GM18499 (cell line): ENCODE data around the gene PRR5.
"Not testable (repeated sequence)": the region's sequence is repeated elsewhere in the genome, so short reads cannot be mapped to it uniquely, and the experiment has no call there.

Source experiments
- ATAC-seq: cut with Tn5 transposase; IDR thresholded peaks from one replicate; pipeline ENCODE4 v1.9.1; 2021; ENCODE audit warnings: moderate number of reproducible peaks; ENCODE audit not compliant: insufficient read depth, unreplicated experiment

Gene PRR5

GRCh38 chr22:44671742-44672141, 30.3 kb upstream of the PRR5 start:
- no peak for ATAC-seq

GRCh38 chr22:44672632-44673031, 29.4 kb upstream of the PRR5 start:
- no peak for ATAC-seq

- no peak for ATAC-seq
Measured at GRCh38 chr22:44673406-44673805, 28.6 kb upstream of the PRR5 start.

- not testable (repeated sequence) for ATAC-seq
Measured at GRCh38 chr22:44676066-44676440, 26.0 kb upstream of the PRR5 start.

- no peak for ATAC-seq
Measured at GRCh38 chr22:44676441-44677352, 25.3 kb upstream of the PRR5 start.

GRCh38 chr22:44677353-44677840, 24.6 kb upstream of the PRR5 start:
- no peak for ATAC-seq

- ATAC-seq = no peak
Measured at GRCh38 chr22:44677871-44678555, 24.0 kb upstream of the PRR5 start.

GRCh38 chr22:44678556-44679305, 23.3 kb upstream of the PRR5 start:
- ATAC-seq = no peak

- not testable (repeated sequence) for ATAC-seq
Measured at GRCh38 chr22:44679306-44679647, 22.7 kb upstream of the PRR5 start.

GRCh38 chr22:44680058-44680457, 21.9 kb upstream of the PRR5 start:
- ATAC-seq = no peak

- ATAC-seq = no peak
Measured at GRCh38 chr22:44680481-44680894, 21.5 kb upstream of the PRR5 start.

GRCh38 chr22:44682556-44683168, 19.3 kb upstream of the PRR5 start:
- no peak for ATAC-seq

- ATAC-seq = no peak
Measured at GRCh38 chr22:44683237-44683636, 18.8 kb upstream of the PRR5 start.

- no peak for ATAC-seq
Measured at GRCh38 chr22:44683881-44684280, 18.1 kb upstream of the PRR5 start.

GRCh38 chr22:44684506-44685383, 17.3 kb upstream of the PRR5 start:
- no peak for ATAC-seq

GRCh38 chr22:44685384-44686056, 16.5 kb upstream of the PRR5 start:
- no peak for ATAC-seq

GRCh38 chr22:44686873-44687600, 15.0 kb upstream of the PRR5 start:
- no peak for ATAC-seq

- no peak for ATAC-seq
Measured at GRCh38 chr22:44689173-44689572, 12.8 kb upstream of the PRR5 start.
